ENCODE data around the gene XAB2.

DNA sequence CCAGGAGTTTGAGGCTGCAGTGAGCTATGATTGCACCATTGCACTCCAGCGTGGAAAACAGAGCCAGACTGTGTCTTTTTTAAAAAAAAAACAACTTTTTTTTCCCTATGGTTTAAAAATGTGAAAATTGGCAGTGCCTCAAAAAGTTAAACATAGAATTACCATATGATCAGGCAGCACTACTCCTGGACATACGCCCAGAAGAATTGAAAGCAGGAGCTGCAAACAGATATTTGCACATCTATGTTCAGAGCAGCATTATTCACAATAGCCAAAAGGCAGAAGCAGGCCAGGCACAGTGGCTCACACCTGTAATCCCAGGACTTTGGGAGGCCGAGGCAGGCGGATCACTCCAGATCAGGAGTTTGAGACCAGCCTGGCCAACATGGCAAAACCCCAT, 35.7 kb upstream of the XAB2 start:
- TF ChIP-seq, protein P1, sequence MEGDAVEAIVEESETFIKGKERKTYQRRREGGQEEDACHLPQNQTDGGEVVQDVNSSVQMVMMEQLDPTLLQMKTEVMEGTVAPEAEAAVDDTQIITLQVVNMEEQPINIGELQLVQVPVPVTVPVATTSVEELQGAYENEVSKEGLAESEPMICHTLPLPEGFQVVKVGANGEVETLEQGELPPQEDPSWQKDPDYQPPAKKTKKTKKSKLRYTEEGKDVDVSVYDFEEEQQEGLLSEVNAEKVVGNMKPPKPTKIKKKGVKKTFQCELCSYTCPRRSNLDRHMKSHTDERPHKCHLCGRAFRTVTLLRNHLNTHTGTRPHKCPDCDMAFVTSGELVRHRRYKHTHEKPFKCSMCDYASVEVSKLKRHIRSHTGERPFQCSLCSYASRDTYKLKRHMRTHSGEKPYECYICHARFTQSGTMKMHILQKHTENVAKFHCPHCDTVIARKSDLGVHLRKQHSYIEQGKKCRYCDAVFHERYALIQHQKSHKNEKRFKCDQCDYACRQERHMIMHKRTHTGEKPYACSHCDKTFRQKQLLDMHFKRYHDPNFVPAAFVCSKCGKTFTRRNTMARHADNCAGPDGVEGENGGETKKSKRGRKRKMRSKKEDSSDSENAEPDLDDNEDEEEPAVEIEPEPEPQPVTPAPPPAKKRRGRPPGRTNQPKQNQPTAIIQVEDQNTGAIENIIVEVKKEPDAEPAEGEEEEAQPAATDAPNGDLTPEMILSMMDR (IDR thresholded peaks at IDR 0.05; ENCODE audit: poor library complexity), result no peak
- TF ChIP-seq EZH2 (IDR thresholded peaks at IDR 0.05; ENCODE audit: borderline replicate concordance), result no peak
